Measurements from ENCODE around the gene CCDC85A. TPM values are rescaled to one million over a fixed set of nuclear protein-coding genes. Genes with fewer than 3 reads are reported as not detected.

CCDC85A gene
- total RNA-seq, 1 donor from 2014 or later = 1.7 TPM

GRCh38 chr2:56202381-56203121 lies 18.8 kb downstream of the CCDC85A start:
- TF ChIP-seq CTCF (IDR thresholded peaks at IDR 0.05) = no peak

GRCh38 chr2:56204556-56204955 lies 20.8 kb downstream of the CCDC85A start:
- H3K4me3 Mint-ChIP-seq (ENCODE audit: unreplicated experiment) = no peak overlapping the region
- DNase-seq (ENCODE audit: extremely low spot score, unreplicated experiment) = no peak
- H3K27ac Mint-ChIP-seq (ENCODE audit: unreplicated experiment) = no peak overlapping the region
- peaks cover 4% of the 10 kb centered on the region for H3K4me1 Mint-ChIP-seq (ENCODE audit: unreplicated experiment)
- peaks cover 4% of the 10 kb centered on the region for H3K9me3 Mint-ChIP-seq (ENCODE audit: unreplicated experiment)
- H3K36me3 Mint-ChIP-seq (ENCODE audit: unreplicated experiment) = no peaks in the 10 kb centered on the region
- no peaks in the 10 kb centered on the region for H3K27me3 Mint-ChIP-seq (ENCODE audit: unreplicated experiment)
- no peak for TF ChIP-seq CTCF (IDR thresholded peaks at IDR 0.05)

More at GRCh38 chr2:56202381-56203121, 18.8 kb downstream of the CCDC85A start:
- Mint-ChIP-seq H3K4me3 (ENCODE audit: unreplicated experiment) (no peak overlapping the region), H3K4me1 (ENCODE audit: unreplicated experiment) (peaks cover 4% of the 10 kb centered on the region), H3K27ac (ENCODE audit: unreplicated experiment) (no peak overlapping the region), H3K36me3 (ENCODE audit: unreplicated experiment) (no peaks in the 10 kb centered on the region), H3K9me3 (ENCODE audit: unreplicated experiment) (peaks cover 4% of the 10 kb centered on the region), H3K27me3 (ENCODE audit: unreplicated experiment) (no peaks in the 10 kb centered on the region)
- DNase-seq (ENCODE audit: extremely low spot score, unreplicated experiment) = no peak

- no peak for TF ChIP-seq CTCF (IDR thresholded peaks at IDR 0.05)
Observed at GRCh38 chr2:56206250-56206649, 22.5 kb downstream of the CCDC85A start.

GRCh38 chr2:56207760-56208159 lies 24.0 kb downstream of the CCDC85A start:
- no peak overlapping the region for H3K4me3 Mint-ChIP-seq (ENCODE audit: unreplicated experiment)
- DNase-seq (ENCODE audit: extremely low spot score, unreplicated experiment) = no peak
- H3K27ac Mint-ChIP-seq (ENCODE audit: unreplicated experiment) = no peak overlapping the region
- TF ChIP-seq CTCF (IDR thresholded peaks at IDR 0.05) = no peak
- H3K9me3 Mint-ChIP-seq (ENCODE audit: unreplicated experiment) = peaks cover 4% of the 10 kb centered on the region
- no peaks in the 10 kb centered on the region for H3K27me3 Mint-ChIP-seq (ENCODE audit: unreplicated experiment)
- peaks cover 1% of the 10 kb centered on the region for H3K4me1 Mint-ChIP-seq (ENCODE audit: unreplicated experiment)
- no peaks in the 10 kb centered on the region for H3K36me3 Mint-ChIP-seq (ENCODE audit: unreplicated experiment)

More at GRCh38 chr2:56206250-56206649, 22.5 kb downstream of the CCDC85A start:
- H3K4me3 Mint-ChIP-seq (ENCODE audit: unreplicated experiment) = no peak overlapping the region
- H3K27me3 Mint-ChIP-seq (ENCODE audit: unreplicated experiment) = no peaks in the 10 kb centered on the region
- no peak overlapping the region for H3K27ac Mint-ChIP-seq (ENCODE audit: unreplicated experiment)
- H3K36me3 Mint-ChIP-seq (ENCODE audit: unreplicated experiment) = no peaks in the 10 kb centered on the region
- H3K9me3 Mint-ChIP-seq (ENCODE audit: unreplicated experiment) = peaks cover 4% of the 10 kb centered on the region
- no peak for DNase-seq (ENCODE audit: extremely low spot score, unreplicated experiment)
- peaks cover 4% of the 10 kb centered on the region for H3K4me1 Mint-ChIP-seq (ENCODE audit: unreplicated experiment)

GRCh38 chr2:56208380-56208779 lies 24.6 kb downstream of the CCDC85A start:
- no peak overlapping the region for H3K27ac Mint-ChIP-seq (ENCODE audit: unreplicated experiment)

More at GRCh38 chr2:56208380-56208779, 24.6 kb downstream of the CCDC85A start:
- Mint-ChIP-seq H3K27me3 (ENCODE audit: unreplicated experiment) (no peaks in the 10 kb centered on the region), H3K9me3 (ENCODE audit: unreplicated experiment) (peaks cover 4% of the 10 kb centered on the region), H3K4me3 (ENCODE audit: unreplicated experiment) (no peak overlapping the region), H3K36me3 (ENCODE audit: unreplicated experiment) (no peaks in the 10 kb centered on the region), H3K4me1 (ENCODE audit: unreplicated experiment) (peaks cover 1% of the 10 kb centered on the region)
- DNase-seq (ENCODE audit: extremely low spot score, unreplicated experiment) = no peak
- no peak for TF ChIP-seq CTCF (IDR thresholded peaks at IDR 0.05)

Data from osteocyte (in vitro differentiated cells).